Activated T-helper 17 cell treated with anti-CD3 and anti-CD28 coated beads, Interleukin-2, amount 50 U/mL, for 72 hours (primary cell): ENCODE measurements around the gene FANK1. TPM values are rescaled to one million over a fixed set of nuclear protein-coding genes. Genes with fewer than 3 reads are reported as not detected.

Experiments
- ATAC-seq: fragments of 150-1000 bp; cut with Tn5 transposase; replicated peaks from 2 replicates; pipeline ENCODE4 v1.10.0; 2021; ENCODE audit warnings: mild to moderate bottlenecking, moderate library complexity
- H3K27ac Mint-ChIP-seq: one replicate; pipeline ENCODE4 v1.8.0; 2022; ENCODE audit warnings: mixed read lengths
- H3K27me3 Mint-ChIP-seq: one replicate; pipeline ENCODE4 v1.8.0; 2022; ENCODE audit warnings: mixed read lengths
- H3K36me3 Mint-ChIP-seq: one replicate; pipeline ENCODE4 v1.8.0; 2022; ENCODE audit warnings: low read depth, mild to moderate bottlenecking, mixed read lengths
- H3K4me1 Mint-ChIP-seq: one replicate; pipeline ENCODE4 v1.8.0; 2022; ENCODE audit warnings: mixed read lengths
- H3K4me3 Mint-ChIP-seq: one replicate; pipeline ENCODE4 v1.8.0; 2022; ENCODE audit warnings: mild to moderate bottlenecking, mixed read lengths
- H3K9me3 Mint-ChIP-seq: one replicate; pipeline ENCODE4 v1.8.0; 2022; ENCODE audit warnings: mixed read lengths
- total RNA-seq, 2 donors: library from RNA; stranded (reverse); gene quantifications; one replicate each; pipeline ENCODE4 v1.2.3, GENCODE V29; 2022

FANK1 gene
- total RNA-seq, 2 donors from 2014 or later = 1.2 to 4.7 TPM

DNA sequence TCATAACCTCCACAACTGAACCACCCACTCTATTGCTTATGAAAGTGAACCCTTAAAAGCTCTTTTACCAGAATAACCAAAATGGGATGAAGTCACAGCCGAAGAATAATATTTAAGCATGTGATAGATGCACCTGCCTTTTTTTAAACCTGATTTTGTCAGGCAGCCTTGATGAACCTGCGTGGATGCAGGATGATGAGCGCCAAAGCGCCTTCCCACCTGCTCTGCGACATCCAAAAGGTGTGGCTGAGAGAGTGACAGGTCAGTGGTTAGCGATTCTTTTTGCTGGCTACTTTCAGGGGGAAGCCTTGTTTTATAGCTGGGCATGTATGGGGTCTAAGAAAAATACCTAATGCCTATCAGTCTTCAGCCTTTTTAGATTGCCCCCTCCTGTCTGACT is 157.8 kb downstream of the FANK1 start:
- no peak overlapping the region for H3K27ac Mint-ChIP-seq
- ATAC-seq = no peak
- H3K27me3 Mint-ChIP-seq = no peaks in the 10 kb centered on the region
- H3K4me1 Mint-ChIP-seq = no peaks in the 10 kb centered on the region
- H3K36me3 Mint-ChIP-seq = no peaks in the 10 kb centered on the region
- no peak overlapping the region for H3K4me3 Mint-ChIP-seq
- no peaks in the 10 kb centered on the region for H3K9me3 Mint-ChIP-seq

DNA sequence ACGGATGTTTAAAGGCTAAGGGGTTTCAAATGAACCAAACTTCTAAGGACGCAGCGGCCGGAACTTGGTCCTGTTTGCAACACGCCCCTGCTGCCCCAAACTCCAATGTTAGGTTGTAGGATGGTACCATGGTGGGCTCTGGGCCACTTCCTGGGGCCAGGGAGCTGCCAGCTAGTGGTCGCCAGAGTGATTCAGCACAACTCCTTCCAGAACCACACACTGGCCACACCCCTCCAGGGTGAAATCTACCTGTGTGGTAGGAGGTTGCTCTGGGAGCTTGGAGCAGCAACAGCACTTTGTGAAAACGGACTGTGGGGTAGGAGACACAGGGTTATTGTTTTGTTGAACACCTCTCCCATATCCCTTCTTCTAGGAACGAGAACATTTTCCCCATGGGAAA is 161.1 kb downstream of the FANK1 start:
- Mint-ChIP-seq H3K4me3 (no peak overlapping the region), H3K4me1 (no peaks in the 10 kb centered on the region), H3K9me3 (no peaks in the 10 kb centered on the region), H3K27me3 (peaks cover 4% of the 10 kb centered on the region), H3K36me3 (no peaks in the 10 kb centered on the region), H3K27ac (no peak overlapping the region)
- ATAC-seq = no peak

DNA sequence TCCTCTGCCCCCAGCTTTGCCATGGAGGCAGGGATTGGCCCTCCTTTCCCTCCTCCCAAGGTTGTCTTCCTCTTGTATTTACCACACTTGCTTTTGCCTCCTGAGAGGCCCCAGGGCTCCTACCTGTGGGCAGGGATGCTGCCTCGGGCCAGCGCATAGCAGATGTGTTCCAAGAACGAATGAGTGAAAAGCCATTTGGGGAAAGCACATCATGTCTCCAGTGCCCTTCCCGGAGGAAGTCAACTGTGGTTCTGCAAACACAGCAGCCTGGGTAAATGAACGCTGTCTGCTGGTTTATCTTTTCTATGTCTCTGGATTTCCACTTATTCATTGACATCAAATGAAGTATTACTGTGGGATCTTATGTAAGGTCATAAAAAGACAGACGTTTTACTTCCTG is 161.7 kb downstream of the FANK1 start:
- H3K27me3 Mint-ChIP-seq = peaks cover 4% of the 10 kb centered on the region
- no peaks in the 10 kb centered on the region for H3K36me3 Mint-ChIP-seq
- H3K27ac Mint-ChIP-seq = no peak overlapping the region
- no peak for ATAC-seq
- H3K4me1 Mint-ChIP-seq = no peaks in the 10 kb centered on the region
- H3K4me3 Mint-ChIP-seq = no peak overlapping the region
- no peaks in the 10 kb centered on the region for H3K9me3 Mint-ChIP-seq

DNA sequence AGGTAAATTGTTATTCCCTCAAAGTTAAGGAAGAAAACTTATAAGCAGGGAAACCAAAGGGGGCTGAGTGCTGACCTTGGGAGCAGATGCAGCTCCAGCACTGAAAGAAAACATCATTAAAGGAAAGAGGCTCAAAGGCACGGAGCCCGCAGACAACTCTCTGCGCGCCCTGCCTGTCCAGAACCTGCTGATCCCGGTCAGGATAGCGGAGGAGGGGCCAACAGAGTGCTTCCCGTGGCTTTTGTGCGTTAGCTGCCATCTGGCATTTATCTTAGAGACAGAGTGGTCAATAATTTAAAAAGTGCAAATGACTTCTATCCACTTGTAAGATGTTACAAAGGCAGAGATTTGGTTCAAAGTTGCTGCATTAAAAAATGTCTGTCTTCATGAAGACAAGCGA is 162.1 kb downstream of the FANK1 start:
- H3K36me3 Mint-ChIP-seq = no peaks in the 10 kb centered on the region

More for the DNA sequence above, 162.1 kb downstream of the FANK1 start:
- no peak overlapping the region for H3K4me3 Mint-ChIP-seq
- H3K9me3 Mint-ChIP-seq = no peaks in the 10 kb centered on the region
- peaks cover 4% of the 10 kb centered on the region for H3K27me3 Mint-ChIP-seq
- ATAC-seq = no peak
- H3K27ac Mint-ChIP-seq = no peak overlapping the region
- no peaks in the 10 kb centered on the region for H3K4me1 Mint-ChIP-seq

Other genes with a start within 250 kb of the FANK1 start
- not detected for gene TEX36, start 213.4 kb upstream of the FANK1 start, total RNA-seq
- 10 to 100 TPM; 35.9 to 38.0 TPM for gene EDRF1, start 176.9 kb upstream of the FANK1 start, total RNA-seq
- not detected for gene MMP21, start 120.7 kb upstream of the FANK1 start, total RNA-seq
- gene UROS, start 73.3 kb upstream of the FANK1 start, total RNA-seq = 10 to 100 TPM; 23.0 to 41.1 TPM
- gene BCCIP, start 73.0 kb upstream of the FANK1 start, total RNA-seq = 100 to 1,000 TPM in 1 of 2 donors, 10 to 100 TPM in 1; 58.6 to 116 TPM
- gene DHX32, start 15.3 kb upstream of the FANK1 start, total RNA-seq = 10 to 100 TPM; 28.4 to 38.9 TPM